HG03521 (cell line): ENCODE results near the gene SERPINB11.
"Not testable (repeated sequence)": the region's sequence is repeated elsewhere in the genome, so short reads cannot be mapped to it uniquely, and the experiment has no call there.

Experiments used
- ATAC-seq: cut with Tn5 transposase; IDR thresholded peaks from one replicate; pipeline ENCODE4 v1.9.1; 2021; ENCODE audit warnings: mild to moderate bottlenecking, moderate library complexity; ENCODE audit not compliant: unreplicated experiment

SERPINB11 gene

DNA sequence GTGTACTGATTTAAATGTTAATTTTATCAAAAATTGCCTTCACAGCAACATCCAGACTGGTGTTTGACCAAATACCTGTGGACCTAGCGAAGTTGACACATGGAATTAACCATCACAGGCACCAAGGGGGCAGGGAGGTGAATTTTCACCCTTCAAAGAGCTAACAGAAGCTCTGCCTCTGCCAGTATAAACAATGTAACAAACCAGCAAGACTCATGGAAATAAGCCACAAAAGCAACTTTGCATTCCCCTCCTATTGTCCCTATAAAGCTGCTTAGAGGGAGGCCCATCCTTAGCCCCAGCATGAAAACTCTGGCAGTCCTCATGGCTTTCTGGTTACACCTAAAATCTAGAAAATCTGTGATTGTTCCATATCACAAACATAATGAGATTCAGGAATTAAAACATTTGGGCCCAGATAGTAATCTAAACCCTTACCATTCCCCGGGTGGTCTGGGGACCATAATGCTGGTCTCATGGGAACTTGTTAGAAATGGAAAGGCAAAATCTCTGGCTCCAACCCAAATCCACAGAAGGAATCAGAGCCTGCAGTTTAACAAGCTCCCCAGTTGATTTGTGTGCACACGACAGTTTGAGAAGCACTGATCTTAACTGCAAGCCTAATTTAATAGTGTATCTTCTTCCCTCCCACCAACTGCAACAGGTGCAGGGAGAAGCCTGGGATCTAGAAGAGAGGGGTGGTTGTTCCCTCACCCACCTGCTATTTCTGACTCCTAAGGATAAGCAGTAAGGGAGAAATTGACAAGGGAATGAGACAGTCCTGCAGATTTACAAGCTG is 23.1 kb downstream of the SERPINB11 start:
- ATAC-seq, result no peak

DNA sequence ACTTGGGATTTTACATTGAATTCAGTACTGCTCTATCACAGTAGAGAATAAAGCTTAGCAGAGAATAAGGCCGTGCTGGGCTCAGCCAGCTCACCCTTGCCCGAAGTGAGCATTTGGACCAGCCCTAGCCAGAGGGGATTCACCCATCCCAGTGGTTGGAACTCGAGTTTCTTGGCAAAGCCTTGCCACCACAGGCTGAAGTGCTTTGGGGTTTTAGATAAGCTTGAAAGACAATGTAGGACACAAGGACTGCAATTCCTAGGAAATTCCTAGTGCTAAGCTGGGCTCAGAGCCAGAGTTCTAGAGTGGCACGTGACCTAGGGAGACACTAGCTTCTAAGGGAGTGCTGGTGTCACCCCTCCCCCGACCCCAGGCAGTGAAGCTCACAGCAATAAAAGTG is 28.0 kb downstream of the SERPINB11 start:
- no peak for ATAC-seq

DNA sequence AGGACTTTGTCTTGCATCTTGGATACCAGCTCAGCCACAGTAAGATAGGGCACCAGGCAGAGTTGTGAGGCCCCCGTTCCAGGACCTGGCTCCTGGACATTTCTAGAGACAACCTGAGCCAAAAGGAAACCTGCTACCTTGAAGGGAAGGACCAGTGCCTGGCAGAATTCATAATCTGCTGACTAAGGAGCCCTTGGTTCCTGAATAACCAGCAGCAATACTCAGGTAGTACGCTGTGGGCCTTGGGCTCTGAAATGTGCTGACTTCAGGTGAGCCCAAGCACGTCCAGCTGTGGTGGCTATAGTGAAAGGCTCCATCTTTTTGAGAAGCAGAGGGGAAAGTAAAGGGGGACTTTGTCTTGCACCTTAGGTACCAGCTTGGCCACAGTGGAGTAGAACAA is 28.5 kb downstream of the SERPINB11 start:
- no peak for ATAC-seq

- no peak for ATAC-seq
Measured at GRCh38 chr18:63736876-63737275, 34.1 kb downstream of the SERPINB11 start.

GRCh38 chr18:63741769-63742168 is 39.0 kb downstream of the SERPINB11 start:
- no peak for ATAC-seq

- ATAC-seq, result no peak
Measured at GRCh38 chr18:63747006-63747405, 44.2 kb downstream of the SERPINB11 start.

DNA sequence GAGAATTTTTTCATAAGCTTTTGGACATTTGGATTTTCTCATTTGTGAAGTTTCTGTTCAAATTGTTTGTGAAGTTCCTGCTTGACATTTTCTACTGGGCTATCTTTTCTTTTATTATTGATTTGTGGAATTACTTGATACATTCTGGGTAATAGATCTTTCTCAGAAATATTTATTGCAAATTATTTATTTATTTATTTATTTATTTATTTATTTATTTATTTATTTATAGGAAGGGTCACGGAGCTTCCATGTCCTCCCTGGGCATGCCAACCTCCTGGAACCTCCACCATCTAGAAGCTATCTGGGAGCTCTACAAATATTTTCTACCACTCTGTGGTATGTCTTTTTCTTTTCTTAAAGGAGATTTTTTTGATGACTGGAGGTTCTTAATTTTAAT is 46.7 kb downstream of the SERPINB11 start:
- ATAC-seq, result no peak

GRCh38 chr18:63752636-63753035 is 49.9 kb downstream of the SERPINB11 start:
- no peak for ATAC-seq

DNA sequence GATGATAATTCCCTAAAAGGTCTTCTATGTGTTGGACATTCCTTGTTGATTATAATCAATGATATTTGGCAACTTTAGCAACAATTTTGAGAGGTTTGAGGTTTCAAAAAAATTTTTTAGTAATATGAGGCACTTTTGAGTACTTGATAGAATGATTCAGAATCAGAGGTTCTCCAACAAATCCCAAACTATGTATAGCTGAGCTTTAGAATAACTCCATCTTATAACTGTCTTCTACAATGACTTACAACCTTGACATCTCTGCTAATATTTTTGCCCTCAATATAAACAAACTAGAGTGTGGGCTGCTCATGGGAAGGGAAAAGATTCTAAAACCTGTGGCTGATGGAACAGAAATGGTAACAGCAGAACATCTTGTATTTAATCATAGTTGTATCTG is 50.9 kb downstream of the SERPINB11 start:
- ATAC-seq, result no peak

- no peak for ATAC-seq
Measured at GRCh38 chr18:63757541-63757940, 54.8 kb downstream of the SERPINB11 start.

DNA sequence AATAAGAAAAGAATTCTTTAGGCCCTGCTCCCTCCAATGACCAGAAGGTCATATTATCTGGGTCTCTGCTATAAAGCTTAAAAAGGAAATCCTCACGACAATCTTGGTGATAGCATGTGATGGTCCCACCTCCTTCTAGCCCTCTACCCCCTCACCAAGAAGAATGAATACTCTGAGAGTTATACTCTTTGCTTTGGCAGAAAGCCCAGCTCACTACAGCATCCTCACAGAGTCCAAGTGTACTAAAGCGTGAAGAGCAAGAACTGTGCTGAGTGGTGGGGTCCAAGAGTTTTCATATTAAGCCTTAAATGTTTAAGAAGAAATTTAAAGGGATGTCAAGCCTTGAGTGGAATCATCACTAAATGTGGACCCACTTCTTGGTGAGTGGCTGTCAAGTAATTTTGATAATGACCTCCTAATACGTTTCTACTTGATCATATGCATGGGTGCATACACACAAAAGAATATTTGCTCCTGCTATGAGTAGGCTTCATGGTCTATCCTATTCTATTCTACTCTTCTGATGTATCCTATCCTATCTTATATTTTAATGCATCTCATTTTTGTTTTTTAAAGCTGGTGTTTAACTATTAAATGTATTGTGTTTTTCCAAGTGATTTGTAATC is 56.0 kb downstream of the SERPINB11 start:
- ATAC-seq, result no peak

DNA sequence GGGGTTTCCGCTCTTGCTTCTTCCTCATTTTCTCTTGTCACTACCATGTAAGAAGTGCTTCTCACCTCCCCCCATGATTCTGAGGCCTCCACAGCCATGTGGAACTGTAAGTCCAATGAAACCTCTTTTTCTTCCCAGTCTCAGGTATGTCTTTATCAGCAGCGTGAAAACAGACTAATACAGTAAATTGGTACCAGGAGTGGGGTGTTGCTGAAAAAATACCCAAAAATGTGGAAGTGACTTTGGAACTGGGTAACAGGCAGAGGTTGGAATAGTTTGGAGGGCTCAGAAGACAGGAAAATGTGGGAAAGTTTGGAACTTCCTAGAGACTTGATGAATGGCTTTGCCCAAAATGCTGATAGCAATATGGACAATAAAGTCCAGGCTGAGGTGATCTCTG is 57.0 kb downstream of the SERPINB11 start:
- not testable (repeated sequence) for ATAC-seq

DNA sequence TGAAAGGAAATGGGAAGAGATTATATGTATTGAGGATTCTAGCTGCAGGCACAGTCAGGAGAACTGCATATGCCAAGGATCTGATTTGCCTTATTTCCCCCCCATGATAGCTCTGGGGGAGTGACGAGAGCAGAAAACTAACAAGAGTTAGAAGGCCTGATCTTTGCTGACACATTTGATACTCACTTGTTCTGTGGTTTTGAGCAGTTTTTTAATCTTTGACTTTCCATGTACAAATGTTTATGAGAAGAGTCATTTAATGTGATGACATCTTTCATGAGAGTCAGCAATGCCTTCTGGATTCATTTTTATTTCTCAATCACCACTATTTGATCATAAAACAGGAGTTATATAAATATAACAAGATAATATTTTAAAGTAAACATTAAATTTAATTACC is 59.8 kb downstream of the SERPINB11 start:
- ATAC-seq, result no peak

DNA sequence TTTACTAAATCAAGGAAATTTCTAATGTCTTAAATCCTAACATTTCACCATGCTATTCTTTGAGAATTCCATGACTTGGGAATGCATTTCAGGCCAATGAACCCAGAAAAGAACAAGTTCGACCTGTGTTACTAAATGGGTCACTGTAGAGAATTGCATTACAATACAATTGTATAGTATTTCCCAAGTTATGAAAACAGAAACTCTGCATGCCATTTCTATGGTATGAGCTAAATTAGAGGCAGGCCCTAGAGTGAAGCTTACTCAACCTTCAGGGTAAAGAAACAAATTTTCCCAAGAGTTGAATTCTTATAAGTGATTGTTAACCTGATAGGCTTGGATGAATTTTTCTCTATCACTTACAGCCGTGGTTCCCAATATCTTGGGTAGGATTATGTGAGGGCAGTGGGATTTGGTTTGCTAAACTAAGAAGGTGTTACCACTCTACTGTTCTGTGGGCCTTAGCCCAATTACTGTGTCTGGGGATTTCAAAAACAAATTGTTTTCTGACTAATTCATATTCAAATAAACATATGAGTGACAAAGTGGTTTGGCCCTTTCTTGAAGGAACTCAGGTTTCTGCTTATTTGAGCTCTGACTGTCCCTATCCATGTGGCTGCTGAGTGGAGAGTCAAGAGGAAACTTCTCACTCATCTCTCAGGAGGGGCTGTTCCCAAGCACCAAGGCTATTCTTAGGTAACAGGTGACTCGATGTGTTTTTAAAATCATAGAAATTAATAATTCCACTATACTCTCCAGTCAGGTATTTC is 61.3 kb downstream of the SERPINB11 start:
- ATAC-seq, result no peak

DNA sequence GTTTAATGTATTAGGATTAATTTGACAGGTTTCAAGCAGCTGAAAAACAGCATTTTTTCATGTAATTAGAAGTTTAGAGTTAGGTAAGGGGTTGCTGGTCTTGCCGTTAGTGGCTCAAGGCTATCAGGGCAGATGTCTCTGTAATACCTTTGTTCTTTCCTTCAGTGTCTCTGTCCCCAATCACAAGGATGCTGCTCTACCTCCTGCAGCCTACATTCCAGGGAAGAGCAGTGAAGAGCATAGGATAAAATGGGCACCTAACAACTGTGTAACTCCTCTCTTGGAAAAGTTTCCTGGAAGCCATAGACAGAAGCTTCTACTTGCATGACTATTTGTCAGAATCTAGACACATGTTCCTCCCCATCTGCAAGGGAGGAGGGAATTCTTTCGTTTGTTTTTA is 63.1 kb downstream of the SERPINB11 start:
- no peak for ATAC-seq
